ENCODE results near the gene COX4I1. TPM values are rescaled to one million over a fixed set of nuclear protein-coding genes. Genes with fewer than 3 reads are reported as not detected.

The COX4I1 gene
- total RNA-seq, 1 donor from 2014 or later, result 459 TPM

DNA sequence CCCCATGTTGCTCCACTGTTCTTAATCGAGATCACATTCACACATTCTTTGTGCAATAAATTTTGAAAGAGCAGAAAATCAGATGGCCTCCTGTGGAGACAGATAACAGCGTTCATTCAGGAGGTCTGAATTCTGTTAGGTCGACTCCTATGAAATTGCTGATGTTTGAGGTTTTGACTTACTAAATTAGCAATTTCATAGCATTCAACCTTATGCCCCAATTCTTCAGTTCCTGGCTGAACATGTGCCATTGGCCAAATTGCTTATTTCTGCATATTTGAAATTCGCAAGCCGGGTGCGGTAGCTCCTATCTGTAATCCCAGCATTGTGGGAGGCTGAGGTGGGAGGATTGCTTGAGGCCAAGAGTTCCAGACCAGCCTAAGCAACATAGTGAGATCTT lies 26.5 kb upstream of the COX4I1 start:
- peaks cover 7% of the 10 kb centered on the region for H3K36me3 Mint-ChIP-seq (ENCODE audit: low read depth, unreplicated experiment)
- TF ChIP-seq EZH2 (IDR thresholded peaks at IDR 0.05; ENCODE audit: insufficient read depth, low read length), result no peak
- TF ChIP-seq, protein P1, sequence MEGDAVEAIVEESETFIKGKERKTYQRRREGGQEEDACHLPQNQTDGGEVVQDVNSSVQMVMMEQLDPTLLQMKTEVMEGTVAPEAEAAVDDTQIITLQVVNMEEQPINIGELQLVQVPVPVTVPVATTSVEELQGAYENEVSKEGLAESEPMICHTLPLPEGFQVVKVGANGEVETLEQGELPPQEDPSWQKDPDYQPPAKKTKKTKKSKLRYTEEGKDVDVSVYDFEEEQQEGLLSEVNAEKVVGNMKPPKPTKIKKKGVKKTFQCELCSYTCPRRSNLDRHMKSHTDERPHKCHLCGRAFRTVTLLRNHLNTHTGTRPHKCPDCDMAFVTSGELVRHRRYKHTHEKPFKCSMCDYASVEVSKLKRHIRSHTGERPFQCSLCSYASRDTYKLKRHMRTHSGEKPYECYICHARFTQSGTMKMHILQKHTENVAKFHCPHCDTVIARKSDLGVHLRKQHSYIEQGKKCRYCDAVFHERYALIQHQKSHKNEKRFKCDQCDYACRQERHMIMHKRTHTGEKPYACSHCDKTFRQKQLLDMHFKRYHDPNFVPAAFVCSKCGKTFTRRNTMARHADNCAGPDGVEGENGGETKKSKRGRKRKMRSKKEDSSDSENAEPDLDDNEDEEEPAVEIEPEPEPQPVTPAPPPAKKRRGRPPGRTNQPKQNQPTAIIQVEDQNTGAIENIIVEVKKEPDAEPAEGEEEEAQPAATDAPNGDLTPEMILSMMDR (IDR thresholded peaks at IDR 0.05; ENCODE audit: insufficient read depth, low read depth, low read length), result no peak
- no peak overlapping the region for H3K27ac Mint-ChIP-seq (ENCODE audit: unreplicated experiment)
- H3K4me1 Mint-ChIP-seq (ENCODE audit: low read depth, unreplicated experiment), result peaks cover 6% of the 10 kb centered on the region
- no peak for DNase-seq (ENCODE audit: low read depth)
- peaks cover 8% of the 10 kb centered on the region for H3K4me1 ChIP-seq (ENCODE audit: insufficient read depth, low read length)
- no peak overlapping the region for H3K4me2 ChIP-seq (ENCODE audit: low read length)
- no peaks in the 10 kb centered on the region for H3K27me3 ChIP-seq (ENCODE audit: insufficient read depth, low read length)
- no peaks in the 10 kb centered on the region for H3K9me3 ChIP-seq (ENCODE audit: insufficient read depth, low read depth, low read length)
- no peaks in the 10 kb centered on the region for H3K27me3 Mint-ChIP-seq (ENCODE audit: low read depth, unreplicated experiment)
- H3K79me2 ChIP-seq (ENCODE audit: insufficient read depth, low read length), result no peaks in the 10 kb centered on the region
- no peak overlapping the region for H3K27ac ChIP-seq (ENCODE audit: low read depth, low read length)
- no peak for FAIRE-seq
- H3K4me3 ChIP-seq (ENCODE audit: insufficient read depth, low read depth, low read length), result no peak overlapping the region
- H3K9me3 Mint-ChIP-seq (ENCODE audit: unreplicated experiment), result no peaks in the 10 kb centered on the region
- no peak overlapping the region for H3K9ac ChIP-seq (ENCODE audit: low read length)
- H2AFZ ChIP-seq (ENCODE audit: low read depth, low read length), result no peak overlapping the region
- peaks cover 7% of the 10 kb centered on the region for H3K36me3 ChIP-seq (ENCODE audit: insufficient read depth, low read length)
- H4K20me1 ChIP-seq (ENCODE audit: insufficient read depth, low read length), result peaks cover 8% of the 10 kb centered on the region
- H3K4me3 Mint-ChIP-seq (ENCODE audit: unreplicated experiment), result no peak overlapping the region

DNA sequence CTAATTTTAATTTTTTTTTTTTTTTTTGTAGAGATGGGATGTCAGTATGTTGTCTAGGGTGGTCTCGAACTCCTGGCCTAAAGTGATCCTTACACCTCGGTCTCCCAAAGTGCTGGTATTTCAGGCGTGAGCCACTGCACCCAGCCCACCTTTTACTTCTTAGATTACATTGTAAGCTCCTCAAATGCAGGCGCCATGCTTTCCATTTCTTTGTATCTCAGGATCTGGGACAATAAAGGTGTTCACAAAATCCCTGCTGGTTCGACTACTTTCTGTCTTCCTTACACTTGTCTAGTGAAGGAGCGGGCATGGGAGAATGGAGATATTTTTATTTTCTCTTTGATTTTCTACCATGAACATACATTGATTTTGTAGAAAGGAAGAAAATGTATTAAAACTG lies 25.4 kb upstream of the COX4I1 start:
- no peak overlapping the region for H2AFZ ChIP-seq (ENCODE audit: low read depth, low read length)
- Mint-ChIP-seq H3K27ac (ENCODE audit: unreplicated experiment) (no peak overlapping the region), H3K27me3 (ENCODE audit: low read depth, unreplicated experiment) (no peaks in the 10 kb centered on the region), H3K4me1 (ENCODE audit: low read depth, unreplicated experiment) (peaks cover 15% of the 10 kb centered on the region), H3K9me3 (ENCODE audit: unreplicated experiment) (no peaks in the 10 kb centered on the region), H3K4me3 (ENCODE audit: unreplicated experiment) (no peak overlapping the region), H3K36me3 (ENCODE audit: low read depth, unreplicated experiment) (peaks cover 7% of the 10 kb centered on the region)
- H3K36me3 ChIP-seq (ENCODE audit: insufficient read depth, low read length), result peaks cover 16% of the 10 kb centered on the region
- no peaks in the 10 kb centered on the region for H3K79me2 ChIP-seq (ENCODE audit: insufficient read depth, low read length)
- no peak overlapping the region for H3K9ac ChIP-seq (ENCODE audit: low read length)
- peaks cover 10% of the 10 kb centered on the region for H3K4me1 ChIP-seq (ENCODE audit: insufficient read depth, low read length)
- H3K9me3 ChIP-seq (ENCODE audit: insufficient read depth, low read depth, low read length), result no peaks in the 10 kb centered on the region
- H3K27me3 ChIP-seq (ENCODE audit: insufficient read depth, low read length), result no peaks in the 10 kb centered on the region
- no peak for TF ChIP-seq EZH2 (IDR thresholded peaks at IDR 0.05; ENCODE audit: insufficient read depth, low read length)
- TF ChIP-seq, protein P1 (IDR thresholded peaks at IDR 0.05; ENCODE audit: insufficient read depth, low read depth, low read length), result no peak
- H4K20me1 ChIP-seq (ENCODE audit: insufficient read depth, low read length), result peaks cover 12% of the 10 kb centered on the region
- DNase-seq (ENCODE audit: low read depth), result no peak
- no peak overlapping the region for H3K4me3 ChIP-seq (ENCODE audit: insufficient read depth, low read depth, low read length)
- FAIRE-seq, result no peak
- no peak overlapping the region for H3K4me2 ChIP-seq (ENCODE audit: low read length)
- no peak overlapping the region for H3K27ac ChIP-seq (ENCODE audit: low read depth, low read length)

DNA sequence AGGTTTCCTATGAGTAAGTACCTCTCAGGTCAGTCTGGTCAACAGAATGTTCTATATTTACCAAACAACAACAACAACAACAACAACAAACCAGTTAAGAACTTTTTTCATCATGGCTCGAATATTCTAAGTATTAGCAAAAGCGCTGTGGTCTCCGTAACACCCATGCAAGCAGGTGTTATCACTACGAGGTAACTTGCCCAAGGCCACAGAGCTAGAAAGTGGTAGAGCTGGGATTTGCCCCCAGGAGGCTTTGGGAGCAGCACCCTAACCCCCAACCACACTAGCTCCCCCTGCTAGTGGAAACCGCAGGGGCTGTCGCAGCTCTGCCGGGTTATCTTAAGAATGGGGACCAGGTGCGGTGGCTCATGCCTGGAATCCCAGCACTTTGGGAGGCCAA lies 24.7 kb upstream of the COX4I1 start:
- no peak for TF ChIP-seq EZH2 (IDR thresholded peaks at IDR 0.05; ENCODE audit: insufficient read depth, low read length)
- TF ChIP-seq, protein P1 (IDR thresholded peaks at IDR 0.05; ENCODE audit: insufficient read depth, low read depth, low read length), result no peak
- H3K4me1 ChIP-seq (ENCODE audit: insufficient read depth, low read length), result peaks cover 10% of the 10 kb centered on the region
- Mint-ChIP-seq H3K4me1 (ENCODE audit: low read depth, unreplicated experiment) (peaks cover 15% of the 10 kb centered on the region), H3K27me3 (ENCODE audit: low read depth, unreplicated experiment) (no peaks in the 10 kb centered on the region), H3K4me3 (ENCODE audit: unreplicated experiment) (no peak overlapping the region), H3K27ac (ENCODE audit: unreplicated experiment) (no peak overlapping the region), H3K36me3 (ENCODE audit: low read depth, unreplicated experiment) (peaks cover 8% of the 10 kb centered on the region), H3K9me3 (ENCODE audit: unreplicated experiment) (no peaks in the 10 kb centered on the region)
- FAIRE-seq, result no peak
- peaks cover 22% of the 10 kb centered on the region for H3K36me3 ChIP-seq (ENCODE audit: insufficient read depth, low read length)
- no peak overlapping the region for H2AFZ ChIP-seq (ENCODE audit: low read depth, low read length)
- DNase-seq (ENCODE audit: low read depth), result no peak
- H3K79me2 ChIP-seq (ENCODE audit: insufficient read depth, low read length), result no peaks in the 10 kb centered on the region
- no peaks in the 10 kb centered on the region for H3K9me3 ChIP-seq (ENCODE audit: insufficient read depth, low read depth, low read length)
- H3K27ac ChIP-seq (ENCODE audit: low read depth, low read length), result no peak overlapping the region
- no peak overlapping the region for H3K4me2 ChIP-seq (ENCODE audit: low read length)
- H3K4me3 ChIP-seq (ENCODE audit: insufficient read depth, low read depth, low read length), result no peak overlapping the region
- no peaks in the 10 kb centered on the region for H3K27me3 ChIP-seq (ENCODE audit: insufficient read depth, low read length)
- no peak overlapping the region for H3K9ac ChIP-seq (ENCODE audit: low read length)
- peaks cover 15% of the 10 kb centered on the region for H4K20me1 ChIP-seq (ENCODE audit: insufficient read depth, low read length)

Measured in astrocyte (in vitro differentiated cells and primary cell).